ENCODE data around the gene STXBP5L. TPM values are rescaled to one million over a fixed set of nuclear protein-coding genes. Genes with fewer than 3 reads are reported as not detected.

Gene STXBP5L
- total RNA-seq, 1 donor, result not detected

GRCh38 chr3:121405631-121406030 is 497.6 kb downstream of the STXBP5L start:
- no peak overlapping the region for H3K27ac ChIP-seq (ENCODE audit: low read depth, low read length)
- no peak overlapping the region for H2AFZ ChIP-seq (ENCODE audit: low read length)
- no peak for DNase-seq (ENCODE audit: insufficient read length, low spot score, missing footprints)
- H4K20me1 ChIP-seq (ENCODE audit: insufficient read depth, low read length), result no peaks in the 10 kb centered on the region
- no peaks in the 10 kb centered on the region for H3K9me3 ChIP-seq (ENCODE audit: low read depth, low read length)
- TF ChIP-seq CTCF (IDR thresholded peaks at IDR 0.05; ENCODE audit: extremely low read depth, low read depth, low read length), result no peak
- H3K79me2 ChIP-seq (ENCODE audit: insufficient read depth, low read length), result no peaks in the 10 kb centered on the region
- no peaks in the 10 kb centered on the region for H3K4me1 ChIP-seq (ENCODE audit: insufficient read depth, low read length)
- no peaks in the 10 kb centered on the region for H3K36me3 ChIP-seq (ENCODE audit: insufficient read depth, low read length)
- H3K27me3 ChIP-seq (ENCODE audit: insufficient read depth, low read length), result no peaks in the 10 kb centered on the region
- no peak overlapping the region for H3K4me2 ChIP-seq (ENCODE audit: insufficient read depth, low read length)
- H3K4me3 ChIP-seq (ENCODE audit: insufficient read depth, low read length), result no peak overlapping the region

GRCh38 chr3:121411523-121411922 is 503.5 kb downstream of the STXBP5L start:
- Histone ChIP-seq H3K9me3 (ENCODE audit: low read depth, low read length) (no peaks in the 10 kb centered on the region), H3K36me3 (ENCODE audit: insufficient read depth, low read length) (no peaks in the 10 kb centered on the region), H3K27me3 (ENCODE audit: insufficient read depth, low read length) (no peaks in the 10 kb centered on the region), H3K4me3 (ENCODE audit: insufficient read depth, low read length) (no peak overlapping the region), H4K20me1 (ENCODE audit: insufficient read depth, low read length) (no peaks in the 10 kb centered on the region), H3K4me1 (ENCODE audit: insufficient read depth, low read length) (no peaks in the 10 kb centered on the region), H3K4me2 (ENCODE audit: insufficient read depth, low read length) (no peak overlapping the region), H3K79me2 (ENCODE audit: insufficient read depth, low read length) (no peaks in the 10 kb centered on the region), H3K27ac (ENCODE audit: low read depth, low read length) (no peak overlapping the region), H2AFZ (ENCODE audit: low read length) (peak overlapping the region; percentile 71)
- TF ChIP-seq CTCF (IDR thresholded peaks at IDR 0.05; ENCODE audit: extremely low read depth, low read depth, low read length), result no peak
- no peak for DNase-seq (ENCODE audit: insufficient read length, low spot score, missing footprints)

GRCh38 chr3:121414924-121415323 is 506.9 kb downstream of the STXBP5L start:
- TF ChIP-seq CTCF (IDR thresholded peaks at IDR 0.05; ENCODE audit: extremely low read depth, low read depth, low read length), result no peak
- no peak overlapping the region for H3K4me3 ChIP-seq (ENCODE audit: insufficient read depth, low read length)
- no peaks in the 10 kb centered on the region for H3K9me3 ChIP-seq (ENCODE audit: low read depth, low read length)
- no peak overlapping the region for H3K4me2 ChIP-seq (ENCODE audit: insufficient read depth, low read length)
- H4K20me1 ChIP-seq (ENCODE audit: insufficient read depth, low read length), result no peaks in the 10 kb centered on the region
- no peaks in the 10 kb centered on the region for H3K4me1 ChIP-seq (ENCODE audit: insufficient read depth, low read length)
- H3K27ac ChIP-seq (ENCODE audit: low read depth, low read length), result no peak overlapping the region
- no peak overlapping the region for H2AFZ ChIP-seq (ENCODE audit: low read length)
- H3K27me3 ChIP-seq (ENCODE audit: insufficient read depth, low read length), result no peaks in the 10 kb centered on the region
- no peaks in the 10 kb centered on the region for H3K79me2 ChIP-seq (ENCODE audit: insufficient read depth, low read length)
- DNase-seq (ENCODE audit: insufficient read length, low spot score, missing footprints), result no peak
- no peaks in the 10 kb centered on the region for H3K36me3 ChIP-seq (ENCODE audit: insufficient read depth, low read length)

GRCh38 chr3:121418182-121418581 is 510.2 kb downstream of the STXBP5L start:
- Histone ChIP-seq H3K9me3 (ENCODE audit: low read depth, low read length) (no peaks in the 10 kb centered on the region), H2AFZ (ENCODE audit: low read length) (no peak overlapping the region), H4K20me1 (ENCODE audit: insufficient read depth, low read length) (no peaks in the 10 kb centered on the region), H3K27me3 (ENCODE audit: insufficient read depth, low read length) (no peaks in the 10 kb centered on the region), H3K4me3 (ENCODE audit: insufficient read depth, low read length) (no peak overlapping the region), H3K4me2 (ENCODE audit: insufficient read depth, low read length) (no peak overlapping the region), H3K79me2 (ENCODE audit: insufficient read depth, low read length) (no peaks in the 10 kb centered on the region), H3K27ac (ENCODE audit: low read depth, low read length) (no peak overlapping the region), H3K4me1 (ENCODE audit: insufficient read depth, low read length) (no peaks in the 10 kb centered on the region), H3K36me3 (ENCODE audit: insufficient read depth, low read length) (no peaks in the 10 kb centered on the region)
- DNase-seq (ENCODE audit: insufficient read length, low spot score, missing footprints), result no peak
- TF ChIP-seq CTCF (IDR thresholded peaks at IDR 0.05; ENCODE audit: extremely low read depth, low read depth, low read length), result no peak

Data from osteoblast (primary cell).